ENCODE data around the gene FGFR4.

FGFR4 gene

DNA sequence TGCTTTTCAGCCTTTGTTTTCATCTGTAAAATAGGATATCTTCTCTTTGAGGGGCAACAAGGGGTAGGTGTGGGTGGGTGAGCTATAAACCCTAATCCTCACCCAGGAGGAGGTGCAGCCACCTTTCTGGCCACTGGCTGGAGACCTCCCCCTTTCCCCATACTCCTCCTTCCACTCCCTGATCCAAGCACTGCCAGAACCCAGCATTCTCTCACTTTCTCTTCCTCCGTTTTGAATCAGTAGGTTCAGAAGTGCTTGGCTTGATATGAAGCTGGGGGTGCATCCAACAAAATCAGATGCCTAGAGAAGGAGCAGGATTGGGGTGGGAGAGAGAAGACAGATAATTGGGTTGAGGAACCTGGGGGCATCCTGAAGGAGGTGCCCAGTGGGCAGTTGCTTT lies 40.1 kb downstream of the FGFR4 start:
- Histone ChIP-seq H3K9me3 (ENCODE audit: control insufficient read depth, insufficient read depth, low read length) (no peaks in the 10 kb centered on the region), H3K9ac (ENCODE audit: low read depth, low read length) (no peak overlapping the region), H3K36me3 (ENCODE audit: insufficient read depth, low read length) (no peaks in the 10 kb centered on the region), H3K4me1 (ENCODE audit: insufficient read depth, low read length) (peaks cover 19% of the 10 kb centered on the region)

DNA sequence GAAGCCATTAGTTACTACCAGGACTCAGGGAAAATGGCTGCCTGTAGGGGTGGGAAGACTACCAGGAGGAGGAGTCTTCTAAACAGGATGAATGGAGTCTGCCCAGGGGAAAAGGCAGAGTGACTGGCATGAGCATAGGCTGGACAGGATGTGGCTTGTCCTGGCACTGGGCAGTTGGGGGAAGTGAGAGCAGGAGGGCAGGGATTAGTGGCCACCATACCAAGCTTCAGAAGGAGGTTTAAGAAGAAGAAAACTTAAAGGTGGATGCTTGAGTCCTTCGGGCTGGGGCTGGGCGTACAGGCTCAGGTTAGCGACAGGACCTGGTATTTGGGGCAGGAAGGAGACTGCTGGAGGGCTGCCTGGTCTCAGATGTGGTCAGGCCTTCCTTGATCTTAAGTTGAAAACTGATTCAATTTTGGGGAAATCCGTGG lies 41.9 kb downstream of the FGFR4 start:
- H3K9ac ChIP-seq (ENCODE audit: low read depth, low read length): no peak overlapping the region
- peaks cover 19% of the 10 kb centered on the region for H3K4me1 ChIP-seq (ENCODE audit: insufficient read depth, low read length)
- H3K36me3 ChIP-seq (ENCODE audit: insufficient read depth, low read length): no peaks in the 10 kb centered on the region
- H3K9me3 ChIP-seq (ENCODE audit: control insufficient read depth, insufficient read depth, low read length): no peaks in the 10 kb centered on the region

DNA sequence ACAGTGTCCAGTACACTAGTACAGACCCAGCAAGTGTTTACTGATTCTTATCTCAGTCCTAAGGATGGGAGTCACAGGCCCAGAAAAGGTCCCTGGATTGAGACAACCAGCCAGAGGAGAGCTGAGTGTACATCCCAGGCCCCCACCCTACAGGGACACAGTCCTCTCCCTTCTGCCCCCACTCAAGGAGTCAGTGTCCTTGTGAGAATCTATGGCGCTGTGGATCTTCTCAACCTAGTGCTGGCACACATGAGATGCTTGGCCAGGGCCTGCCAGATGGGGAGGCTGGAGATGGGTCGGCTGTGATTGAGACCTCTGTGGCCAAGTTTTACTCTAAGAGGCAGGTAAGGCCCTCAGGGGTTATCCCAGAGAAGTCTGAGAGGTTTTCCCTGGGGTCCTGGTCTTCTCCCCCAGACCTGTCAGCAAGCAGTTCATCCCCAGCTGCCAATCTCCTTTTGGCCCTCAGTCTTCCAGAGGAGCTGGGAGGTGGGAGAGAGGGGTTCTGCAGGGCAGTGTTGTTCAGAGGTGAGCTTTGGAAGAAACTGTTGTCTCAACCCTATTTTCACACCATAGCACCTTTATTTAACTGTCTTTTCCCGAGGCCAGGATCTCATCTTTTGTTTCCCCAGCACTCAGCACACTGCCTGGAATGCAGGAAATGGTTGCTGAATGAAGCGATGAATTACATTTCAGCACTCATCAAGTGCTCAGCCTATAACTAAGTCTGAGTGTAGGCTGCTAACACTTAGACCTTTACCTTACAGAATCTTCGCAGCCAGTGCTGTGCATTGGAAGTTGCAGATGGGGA lies 43.7 kb downstream of the FGFR4 start:
- peaks cover 18% of the 10 kb centered on the region for H3K4me1 ChIP-seq (ENCODE audit: insufficient read depth, low read length)
- no peaks in the 10 kb centered on the region for H3K9me3 ChIP-seq (ENCODE audit: control insufficient read depth, insufficient read depth, low read length)
- H3K9ac ChIP-seq (ENCODE audit: low read depth, low read length): no peak overlapping the region

GRCh38 chr5:177131019-177131320 lies 44.3 kb downstream of the FGFR4 start:
- no peaks in the 10 kb centered on the region for H3K9me3 ChIP-seq (ENCODE audit: control insufficient read depth, insufficient read depth, low read length)
- peaks cover 23% of the 10 kb centered on the region for H3K4me1 ChIP-seq (ENCODE audit: insufficient read depth, low read length)
- no peak overlapping the region for H3K9ac ChIP-seq (ENCODE audit: low read depth, low read length)
- peaks cover 9% of the 10 kb centered on the region; the same call in 1 of the 2 replicates for H3K36me3 ChIP-seq (ENCODE audit: insufficient read depth, low read length)

More for the DNA sequence above, 43.7 kb downstream of the FGFR4 start:
- H3K36me3 ChIP-seq (ENCODE audit: insufficient read depth, low read length): peaks cover 4% of the 10 kb centered on the region; the same call in 1 of the 2 replicates

DNA sequence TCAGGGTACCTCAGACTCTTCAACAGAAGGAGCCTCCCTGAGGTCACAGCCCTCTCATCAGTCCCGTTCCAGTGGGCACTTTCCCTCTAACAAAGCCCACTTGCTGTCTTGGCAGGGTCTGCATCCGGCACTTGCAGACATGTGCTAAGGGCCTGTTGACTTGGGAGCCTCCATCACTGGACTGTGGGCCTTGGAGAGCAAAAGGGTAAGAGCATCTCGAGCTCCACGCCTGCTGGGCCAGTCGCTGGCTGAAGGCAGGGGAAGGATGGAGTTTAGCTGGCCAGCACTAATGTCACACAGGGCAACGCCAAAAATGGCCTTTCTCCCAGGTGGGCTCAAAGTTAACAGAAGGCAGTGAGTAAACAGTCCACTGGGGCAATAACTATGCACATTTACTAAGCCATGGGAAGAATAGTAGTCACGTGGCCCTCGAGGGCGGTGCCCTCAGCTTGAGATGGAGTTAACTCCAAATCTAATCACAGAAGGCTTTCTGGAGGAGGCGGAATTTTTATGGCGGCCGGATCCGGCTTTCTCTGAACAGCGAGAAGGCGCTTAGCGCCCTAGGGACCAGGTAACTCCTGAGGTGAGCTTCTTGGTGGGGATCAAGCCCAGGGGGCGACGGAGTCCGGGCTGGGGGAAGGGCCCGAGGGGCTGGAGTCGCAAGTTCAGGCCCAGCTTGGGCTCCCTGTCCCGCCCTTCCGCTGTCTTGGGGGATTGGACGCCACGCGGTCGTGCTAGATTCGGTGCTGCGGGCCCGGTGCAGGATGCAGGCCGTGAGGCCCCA lies 44.8 kb downstream of the FGFR4 start:
- Histone ChIP-seq H3K9ac (ENCODE audit: low read depth, low read length) (peak overlapping the region; percentile 83), H3K36me3 (ENCODE audit: insufficient read depth, low read length) (peaks cover 14% of the 10 kb centered on the region), H3K9me3 (ENCODE audit: control insufficient read depth, insufficient read depth, low read length) (no peaks in the 10 kb centered on the region), H3K4me1 (ENCODE audit: insufficient read depth, low read length) (peaks cover 29% of the 10 kb centered on the region)

DNA sequence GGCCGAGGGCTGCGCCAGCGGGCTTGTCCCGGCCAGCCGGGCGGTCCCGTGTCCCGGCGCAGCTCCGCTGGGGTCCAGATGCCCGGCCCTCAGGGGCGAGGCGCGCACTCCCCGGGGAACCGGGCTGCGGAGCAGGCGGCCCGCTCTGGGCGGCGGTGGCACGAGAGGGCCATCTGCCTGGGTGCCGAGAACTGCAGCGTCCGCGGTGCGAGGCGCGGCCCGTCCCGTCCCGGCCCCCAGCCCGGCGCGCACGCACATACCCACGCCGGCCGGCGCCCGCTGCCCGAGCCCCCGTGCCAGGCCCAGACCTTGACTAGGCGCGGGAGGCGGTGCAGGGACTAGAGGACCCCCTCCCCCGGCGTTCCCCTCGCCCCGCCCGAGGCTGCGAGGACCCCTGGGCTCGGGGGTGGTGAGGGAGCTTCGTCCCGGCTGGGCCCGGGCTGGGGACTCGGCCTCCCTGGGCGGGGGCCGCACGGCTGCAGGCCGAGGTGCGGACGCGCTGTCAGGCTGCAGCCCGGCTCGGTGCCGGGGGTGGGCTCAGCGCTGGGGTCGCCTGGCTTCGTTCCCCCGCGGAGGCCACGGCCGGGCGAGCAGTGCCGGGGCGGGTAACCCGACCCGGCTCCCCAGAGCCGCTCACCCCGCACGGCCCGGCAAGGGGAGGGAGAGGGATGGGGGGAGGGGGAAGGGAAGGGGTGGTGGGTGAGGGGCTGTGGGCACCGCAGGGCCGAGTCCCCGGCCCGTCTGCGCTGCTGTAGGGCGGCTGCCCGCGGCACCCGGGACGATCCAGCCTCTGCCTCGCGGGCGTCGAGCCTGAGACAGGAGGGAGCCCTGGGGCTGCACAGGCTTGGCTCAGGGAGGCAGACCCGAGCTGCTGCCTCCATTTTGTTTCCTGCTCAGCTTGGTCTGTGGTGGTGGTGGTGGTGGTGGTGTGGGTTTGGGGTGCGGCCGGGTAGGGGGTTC lies 45.7 kb downstream of the FGFR4 start:
- H3K36me3 ChIP-seq (ENCODE audit: insufficient read depth, low read length): peaks cover 22% of the 10 kb centered on the region
- H3K9me3 ChIP-seq (ENCODE audit: control insufficient read depth, insufficient read depth, low read length): no peaks in the 10 kb centered on the region
- H3K9ac ChIP-seq (ENCODE audit: low read depth, low read length): peak overlapping the region; percentile 83
- peaks cover 30% of the 10 kb centered on the region for H3K4me1 ChIP-seq (ENCODE audit: insufficient read depth, low read length)

GRCh38 chr5:177133096-177133852 lies 46.6 kb downstream of the FGFR4 start, which contains the start of gene NSD1:
Gene NSD1, plus strand, starts transcription at chr5:177133773. Its CDS starts 1,331 bp downstream, at chr5:177135104.
- H3K9ac ChIP-seq (ENCODE audit: low read depth, low read length): peak within 1 kb of the TSS; percentile 83
- peaks cover 30% of the 10 kb centered on the region for H3K4me1 ChIP-seq (ENCODE audit: insufficient read depth, low read length)
- H3K36me3 ChIP-seq (ENCODE audit: insufficient read depth, low read length): peaks cover 29% of the 10 kb centered on the region
- H3K9me3 ChIP-seq (ENCODE audit: control insufficient read depth, insufficient read depth, low read length): no peaks in the 10 kb centered on the region

GRCh38 chr5:177133853-177134696 lies 47.4 kb downstream of the FGFR4 start:
- Histone ChIP-seq H3K36me3 (ENCODE audit: insufficient read depth, low read length) (peaks cover 29% of the 10 kb centered on the region), H3K9me3 (ENCODE audit: control insufficient read depth, insufficient read depth, low read length) (no peaks in the 10 kb centered on the region), H3K9ac (ENCODE audit: low read depth, low read length) (peak overlapping the region; percentile 83), H3K4me1 (ENCODE audit: insufficient read depth, low read length) (peaks cover 30% of the 10 kb centered on the region)

DNA sequence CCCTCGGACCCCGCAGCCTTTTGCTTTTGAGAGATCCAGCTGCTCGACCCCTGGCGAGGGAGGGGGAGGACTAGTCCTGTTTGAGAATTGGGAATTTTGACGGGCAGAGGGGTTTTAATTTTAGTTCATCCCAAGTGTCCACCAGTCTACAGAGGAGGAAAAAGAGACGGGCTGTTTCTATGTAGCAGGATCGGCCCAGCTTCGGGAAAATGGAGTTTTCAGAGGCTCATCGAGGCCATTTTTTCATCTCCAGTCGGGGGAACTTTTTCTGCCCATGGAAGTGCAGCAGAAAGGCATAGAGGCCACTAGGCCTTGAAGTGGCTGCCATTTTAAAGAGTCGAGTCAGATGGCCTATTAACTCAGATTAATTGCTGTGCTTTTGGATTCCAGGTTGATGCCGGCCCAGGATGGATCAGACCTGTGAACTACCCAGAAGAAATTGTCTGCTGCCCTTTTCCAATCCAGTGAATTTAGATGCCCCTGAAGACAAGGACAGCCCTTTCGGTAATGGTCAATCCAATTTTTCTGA lies 48.0 kb downstream of the FGFR4 start:
- peaks cover 30% of the 10 kb centered on the region for H3K4me1 ChIP-seq (ENCODE audit: insufficient read depth, low read length)
- no peaks in the 10 kb centered on the region for H3K9me3 ChIP-seq (ENCODE audit: control insufficient read depth, insufficient read depth, low read length)
- peaks cover 29% of the 10 kb centered on the region for H3K36me3 ChIP-seq (ENCODE audit: insufficient read depth, low read length)
- H3K9ac ChIP-seq (ENCODE audit: low read depth, low read length): peak overlapping the region; percentile 83

DNA sequence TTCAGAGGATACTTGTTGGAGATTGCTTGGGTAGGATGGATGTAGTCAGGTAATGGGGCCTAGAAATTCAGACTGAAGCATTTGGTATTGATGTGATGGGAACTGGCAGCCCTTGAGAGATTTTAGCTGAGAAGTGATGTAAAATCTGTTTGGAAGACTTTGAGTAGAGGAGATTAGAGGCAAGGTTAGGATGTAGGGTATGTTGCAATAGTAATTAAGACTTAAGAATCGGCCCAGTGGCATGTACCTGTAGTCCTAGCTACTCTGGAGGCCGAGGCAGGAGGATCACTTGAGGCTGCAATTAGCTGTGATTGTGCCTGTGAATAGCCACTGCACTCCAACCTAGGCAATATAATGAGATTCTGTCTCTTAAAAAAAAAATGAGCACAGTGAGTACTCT lies 53.6 kb downstream of the FGFR4 start:
- H3K9ac ChIP-seq (ENCODE audit: low read depth, low read length): no peak overlapping the region
- H3K9me3 ChIP-seq (ENCODE audit: control insufficient read depth, insufficient read depth, low read length): no peaks in the 10 kb centered on the region
- H3K4me1 ChIP-seq (ENCODE audit: insufficient read depth, low read length): peaks cover 13% of the 10 kb centered on the region
- peaks cover 39% of the 10 kb centered on the region for H3K36me3 ChIP-seq (ENCODE audit: insufficient read depth, low read length)

GRCh38 chr5:177141496-177141895 lies 54.8 kb downstream of the FGFR4 start:
- peaks cover 1% of the 10 kb centered on the region; the same call in 1 of the 2 replicates for H3K4me1 ChIP-seq (ENCODE audit: insufficient read depth, low read length)
- H3K9me3 ChIP-seq (ENCODE audit: control insufficient read depth, insufficient read depth, low read length): no peaks in the 10 kb centered on the region
- H3K9ac ChIP-seq (ENCODE audit: low read depth, low read length): no peak overlapping the region
- peaks cover 32% of the 10 kb centered on the region for H3K36me3 ChIP-seq (ENCODE audit: insufficient read depth, low read length)

GRCh38 chr5:177142098-177142611 lies 55.4 kb downstream of the FGFR4 start:
- peaks cover 26% of the 10 kb centered on the region for H3K36me3 ChIP-seq (ENCODE audit: insufficient read depth, low read length)
- H3K9ac ChIP-seq (ENCODE audit: low read depth, low read length): no peak overlapping the region
- no peaks in the 10 kb centered on the region for H3K4me1 ChIP-seq (ENCODE audit: insufficient read depth, low read length)
- H3K9me3 ChIP-seq (ENCODE audit: control insufficient read depth, insufficient read depth, low read length): no peaks in the 10 kb centered on the region
